ENCODE results near the gene PPT1. TPM values are rescaled to one million over a fixed set of nuclear protein-coding genes. Genes with fewer than 3 reads are reported as not detected.

Gene PPT1
- total and polyA plus RNA-seq, 2 of the 13 experiments (the other 11 are each of a cell fraction or from before 2014, with no cell fraction given): 129 TPM

GRCh38 chr1:40040511-40041465 is 56.3 kb downstream of the PPT1 start, which contains the start of gene CAP1 (continued):
- TF ChIP-seq AKNA (CRISPR knock-in tag; IDR thresholded peaks at IDR 0.05; ENCODE audit: borderline replicate concordance): 0 out of 2 replicates have a peak, but pooled peaks have one; percentile 25
- peak; percentile 8; the same call in 1 of the 2 replicates for TF ChIP-seq CREM (IDR thresholded peaks at IDR 0.05)
- no peak for TF ChIP-seq CREM (CRISPR knock-in tag; IDR thresholded peaks at IDR 0.05)
- peak; percentile 62; the same call in 1 of the 2 replicates for TF ChIP-seq HNF1B (CRISPR knock-in tag; IDR thresholded peaks at IDR 0.05)
- no peak for TF ChIP-seq SSRP1 (CRISPR knock-in tag; IDR thresholded peaks at IDR 0.05)
- 0 out of 2 replicates have a peak, but pooled peaks have one; percentile 2 for TF ChIP-seq SMAD9 (CRISPR knock-in tag; IDR thresholded peaks at IDR 0.05)
- peak; percentile 84 for TF ChIP-seq RBFOX2 (IDR thresholded peaks at IDR 0.05; ENCODE audit: low read depth, low read length)
- no peak; the same call in 1 of the 2 replicates for TF ChIP-seq GPN1 (CRISPR knock-in tag; IDR thresholded peaks at IDR 0.05; ENCODE audit: borderline replicate concordance)
- TF ChIP-seq NFKBIZ (CRISPR knock-in tag; IDR thresholded peaks at IDR 0.05): 0 out of 2 replicates have a peak, but pooled peaks have one; percentile 31
- TF ChIP-seq CBX1 (IDR thresholded peaks at IDR 0.05; ENCODE audit: low read depth): no peak
- no peak for TF ChIP-seq TRAFD1 (CRISPR knock-in tag; IDR thresholded peaks at IDR 0.05; ENCODE audit: borderline replicate concordance)
- TF ChIP-seq SP4 (CRISPR knock-in tag; IDR thresholded peaks at IDR 0.05): peak; percentile 97
- TF ChIP-seq KAT8 (CRISPR knock-in tag; IDR thresholded peaks at IDR 0.05): peak; percentile 91
